ENCODE results near the gene SAMD4A.

Gene SAMD4A

GRCh38 chr14:54682578-54682977 lies 115.7 kb downstream of the SAMD4A start:
- TF ChIP-seq CTCF (IDR thresholded peaks at IDR 0.05): no peak
- H3K36me3 ChIP-seq: no peaks in the 10 kb centered on the region
- H3K9me3 ChIP-seq: no peaks in the 10 kb centered on the region
- H3K4me1 ChIP-seq (ENCODE audit: control insufficient read depth in 1 of 2, insufficient read depth in 1 of 2, low read depth in 1 of 2, low read length in 1 of 2): no peaks in the 10 kb centered on the region
- H3K27ac ChIP-seq: no peak overlapping the region
- H3K27me3 ChIP-seq: no peaks in the 10 kb centered on the region
- no peak overlapping the region for H3K4me3 ChIP-seq (ENCODE audit: low read depth in 1 of 2, low read length in 1 of 2)

GRCh38 chr14:54683882-54684794 lies 117.2 kb downstream of the SAMD4A start:
- no peak overlapping the region for H3K27ac ChIP-seq
- H3K9me3 ChIP-seq: no peaks in the 10 kb centered on the region
- H3K36me3 ChIP-seq: no peaks in the 10 kb centered on the region
- no peaks in the 10 kb centered on the region for H3K4me1 ChIP-seq (ENCODE audit: control insufficient read depth in 1 of 2, insufficient read depth in 1 of 2, low read depth in 1 of 2, low read length in 1 of 2)
- no peaks in the 10 kb centered on the region for H3K27me3 ChIP-seq
- H3K4me3 ChIP-seq (ENCODE audit: low read depth in 1 of 2, low read length in 1 of 2): no peak overlapping the region
- no peak for TF ChIP-seq CTCF (IDR thresholded peaks at IDR 0.05)

- Histone ChIP-seq H3K9me3 (no peaks in the 10 kb centered on the region), H3K27ac (no peak overlapping the region), H3K36me3 (no peaks in the 10 kb centered on the region), H3K4me3 (ENCODE audit: low read depth in 1 of 2, low read length in 1 of 2) (no peak overlapping the region), H3K27me3 (no peaks in the 10 kb centered on the region), H3K4me1 (ENCODE audit: control insufficient read depth in 1 of 2, insufficient read depth in 1 of 2, low read depth in 1 of 2, low read length in 1 of 2) (no peaks in the 10 kb centered on the region)
- TF ChIP-seq CTCF (IDR thresholded peaks at IDR 0.05): no peak
These were observed 118.4 kb downstream of the SAMD4A start for GRCh38 chr14:54685286-54685845.

- H3K4me1 ChIP-seq (ENCODE audit: control insufficient read depth in 1 of 2, insufficient read depth in 1 of 2, low read depth in 1 of 2, low read length in 1 of 2): no peaks in the 10 kb centered on the region
- H3K9me3 ChIP-seq: no peaks in the 10 kb centered on the region
- H3K36me3 ChIP-seq: no peaks in the 10 kb centered on the region
- TF ChIP-seq CTCF (IDR thresholded peaks at IDR 0.05): no peak
- no peaks in the 10 kb centered on the region for H3K27me3 ChIP-seq
- H3K4me3 ChIP-seq (ENCODE audit: low read depth in 1 of 2, low read length in 1 of 2): no peak overlapping the region
- no peak overlapping the region for H3K27ac ChIP-seq
These were observed 119.4 kb downstream of the SAMD4A start for GRCh38 chr14:54686219-54686870.

- H3K27ac ChIP-seq: no peak overlapping the region
- H3K4me1 ChIP-seq (ENCODE audit: control insufficient read depth in 1 of 2, insufficient read depth in 1 of 2, low read depth in 1 of 2, low read length in 1 of 2): peaks cover 0 to 5% of the 10 kb centered on the region in 2 experiments
These were observed 120.2 kb downstream of the SAMD4A start for GRCh38 chr14:54686871-54687749.

More at GRCh38 chr14:54686871-54687749, 120.2 kb downstream of the SAMD4A start:
- Histone ChIP-seq H3K4me3 (ENCODE audit: low read depth in 1 of 2, low read length in 1 of 2) (no peak overlapping the region), H3K27me3 (no peaks in the 10 kb centered on the region), H3K9me3 (no peaks in the 10 kb centered on the region), H3K36me3 (no peaks in the 10 kb centered on the region)
- TF ChIP-seq CTCF (IDR thresholded peaks at IDR 0.05): no peak
